Skin epidermis (tissue), 12 donors: ENCODE data around the gene OR4N2.
"Not testable (repeated sequence)": the region's sequence is repeated elsewhere in the genome, so short reads cannot be mapped to it uniquely, and the experiment has no call there.

Source experiments
- H3K27ac ChIP-seq, 21 experiments: fragments of 200-600 bp; sonication (generic) in 11 of 21; one replicate each; pipeline ENCODE4 v1.5.0; 2020; ENCODE audit warnings: mild to moderate bottlenecking in 3 of 21, inconsistent platforms in 2 of 21, moderate library complexity in 2 of 21
- H3K4me3 ChIP-seq, 7 experiments: fragments of 200-600 bp; sonication (generic) in 2 of 7; one replicate each; pipeline ENCODE4 v1.5.0; 2020; ENCODE audit warnings: inconsistent platforms in 2 of 7, mild to moderate bottlenecking in 2 of 7, moderate library complexity in 1 of 7

The OR4N2 gene

GRCh38 chr14:19803470-19803869, at the start of gene OR4N2:
Gene OR4N2, plus strand, starts transcription at chr14:19803770. Its CDS starts 23,679 bp downstream, at chr14:19827449.
- H3K27ac ChIP-seq, H3K4me3 ChIP-seq: not testable (repeated sequence)

- Histone ChIP-seq H3K4me3 (no peak overlapping the region), H3K27ac (no peak overlapping the region)
Observed at GRCh38 chr14:19754172-19754571, 49.4 kb upstream of the OR4N2 start.

GRCh38 chr14:19771491-19771890, 32.1 kb upstream of the OR4N2 start:
- not testable (repeated sequence) for H3K27ac ChIP-seq, H3K4me3 ChIP-seq

GRCh38 chr14:19771895-19772430, 31.6 kb upstream of the OR4N2 start:
- no peak overlapping the region for H3K27ac ChIP-seq
- no peak overlapping the region for H3K4me3 ChIP-seq

GRCh38 chr14:19772454-19772853, 31.1 kb upstream of the OR4N2 start:
- H3K27ac ChIP-seq, H3K4me3 ChIP-seq: not testable (repeated sequence)

- H3K27ac ChIP-seq, H3K4me3 ChIP-seq: not testable (repeated sequence)
Observed at GRCh38 chr14:19773204-19773603, 30.4 kb upstream of the OR4N2 start, which contains the start of gene OR4M1. Gene OR4M1, plus strand, starts transcription at chr14:19773504. Its CDS starts 6,819 bp downstream, at chr14:19780323.

- H3K4me3 ChIP-seq, result no peak overlapping the region
- H3K27ac ChIP-seq, result no peak overlapping the region
Observed at GRCh38 chr14:19775587-19775986, 28.0 kb upstream of the OR4N2 start.

- H3K4me3 ChIP-seq, H3K27ac ChIP-seq: not testable (repeated sequence)
Observed at GRCh38 chr14:19785848-19786247, 17.7 kb upstream of the OR4N2 start.

- H3K4me3 ChIP-seq, H3K27ac ChIP-seq: not testable (repeated sequence)
Observed at GRCh38 chr14:19787318-19787717, 16.3 kb upstream of the OR4N2 start.

GRCh38 chr14:19788150-19788549, 15.4 kb upstream of the OR4N2 start:
- not testable (repeated sequence) for H3K4me3 ChIP-seq, H3K27ac ChIP-seq

- not testable (repeated sequence) for H3K27ac ChIP-seq, H3K4me3 ChIP-seq
Observed at GRCh38 chr14:19796520-19797108, 7.0 kb upstream of the OR4N2 start.

- Histone ChIP-seq H3K27ac (no peak overlapping the region), H3K4me3 (no peak overlapping the region)
Observed at GRCh38 chr14:19799880-19800279, 3.7 kb upstream of the OR4N2 start.

GRCh38 chr14:19800282-19801117, 3.1 kb upstream of the OR4N2 start:
- H3K4me3 ChIP-seq, result no peak overlapping the region
- no peak overlapping the region for H3K27ac ChIP-seq

GRCh38 chr14:19801118-19801464, 2.5 kb upstream of the OR4N2 start:
- Histone ChIP-seq H3K4me3 (no peak overlapping the region), H3K27ac (no peak overlapping the region)

- not testable (repeated sequence) for H3K27ac ChIP-seq
Observed at GRCh38 chr14:19813171-19813920, 9.8 kb downstream of the OR4N2 start.

GRCh38 chr14:19819879-19820278, 16.3 kb downstream of the OR4N2 start:
- not testable (repeated sequence) for H3K27ac ChIP-seq

More at GRCh38 chr14:19813171-19813920, 9.8 kb downstream of the OR4N2 start:
- H3K4me3 ChIP-seq, result not testable (repeated sequence)

GRCh38 chr14:19821016-19821415, 17.4 kb downstream of the OR4N2 start:
- H3K27ac ChIP-seq, result not testable (repeated sequence)

More at GRCh38 chr14:19819879-19820278, 16.3 kb downstream of the OR4N2 start:
- not testable (repeated sequence) for H3K4me3 ChIP-seq

GRCh38 chr14:19823178-19823577, 19.6 kb downstream of the OR4N2 start:
- Histone ChIP-seq H3K4me3 (no peak overlapping the region), H3K27ac (no peak overlapping the region)

More at GRCh38 chr14:19821016-19821415, 17.4 kb downstream of the OR4N2 start:
- not testable (repeated sequence) for H3K4me3 ChIP-seq

- no peak overlapping the region for H3K4me3 ChIP-seq
- H3K27ac ChIP-seq, result no peak overlapping the region
Observed at GRCh38 chr14:19823765-19824164, 20.2 kb downstream of the OR4N2 start.

GRCh38 chr14:19827626-19828244, 24.2 kb downstream of the OR4N2 start:
- H3K27ac ChIP-seq, H3K4me3 ChIP-seq: not testable (repeated sequence)
